Left forelimb (tissue), 1 donor: ENCODE data around the gene BBS12.
"Not testable (repeated sequence)": the region's sequence is repeated elsewhere in the genome, so short reads cannot be mapped to it uniquely, and the experiment has no call there.

Experiments
- DNase-seq: peaks from one replicate; pipeline ENCODE4 v3.0.0-alpha.2; 2018; ENCODE audit warnings: low spot score

BBS12 gene

GRCh38 chr4:122765692-122766352 is 33.3 kb downstream of the BBS12 start:
- DNase-seq, result no peak

DNA sequence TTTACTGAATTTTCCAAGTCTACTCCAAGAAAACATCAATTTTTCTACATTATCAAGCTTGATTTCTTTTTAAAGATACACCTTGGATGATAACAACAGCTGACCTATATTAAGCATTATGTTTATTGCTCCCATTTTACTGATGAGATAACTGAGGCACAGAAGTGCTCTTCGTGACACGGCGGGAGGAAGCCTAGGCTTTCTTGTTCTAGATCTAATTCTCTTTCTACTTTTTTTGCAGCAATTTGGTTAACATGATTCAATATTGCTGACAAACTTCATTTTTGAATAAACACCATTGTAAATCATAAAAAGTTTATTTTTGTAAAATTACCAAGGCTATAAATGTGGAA is 33.8 kb downstream of the BBS12 start:
- no peak for DNase-seq

- no peak for DNase-seq
These were observed 34.4 kb downstream of the BBS12 start for GRCh38 chr4:122766950-122767349.

DNA sequence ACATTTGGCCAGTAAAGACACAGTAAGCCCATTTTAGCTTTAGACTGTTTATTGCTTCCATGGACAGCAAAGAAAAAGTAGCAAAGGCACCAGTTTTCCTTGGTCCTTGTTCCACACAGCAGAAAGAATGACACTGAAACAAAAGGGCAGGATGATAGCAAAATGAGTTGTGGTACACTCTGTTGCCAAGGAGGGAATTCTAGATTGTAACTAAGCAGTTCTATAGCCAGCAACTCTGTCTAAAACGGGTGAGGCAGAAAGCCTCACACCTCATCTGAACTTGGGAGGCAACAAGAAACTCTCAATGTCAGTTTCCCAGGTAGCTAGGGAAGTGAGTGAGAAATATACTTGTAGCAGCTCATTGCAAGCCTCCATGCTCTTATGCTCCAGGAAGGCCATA is 39.2 kb downstream of the BBS12 start:
- no peak for DNase-seq

- no peak for DNase-seq
These were observed 39.8 kb downstream of the BBS12 start for GRCh38 chr4:122772311-122772710.

- DNase-seq, result no peak
These were observed 40.5 kb downstream of the BBS12 start for GRCh38 chr4:122772986-122773385.

- no peak for DNase-seq
These were observed 42.5 kb downstream of the BBS12 start for GRCh38 chr4:122775039-122775438.

GRCh38 chr4:122775987-122776836 is 43.7 kb downstream of the BBS12 start:
- DNase-seq, result no peak

DNA sequence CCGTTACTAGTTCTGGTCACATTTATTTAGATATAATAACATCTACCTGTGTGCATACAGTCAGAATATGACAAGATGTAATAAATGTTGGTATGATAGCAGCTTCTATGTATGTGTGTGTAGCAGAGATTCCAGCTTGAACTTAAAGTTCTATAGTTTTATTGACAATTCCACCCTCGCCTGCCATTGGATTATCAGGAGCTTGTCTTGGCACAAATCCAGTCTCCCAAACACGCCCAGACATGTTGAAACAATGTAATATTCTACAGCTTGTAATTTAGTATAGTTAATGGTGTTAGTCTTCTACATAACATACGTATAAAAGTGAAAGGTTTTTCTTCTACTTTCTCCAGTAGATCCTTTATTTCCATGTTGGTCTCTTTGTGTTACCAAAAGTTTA is 44.4 kb downstream of the BBS12 start:
- DNase-seq, result no peak

DNA sequence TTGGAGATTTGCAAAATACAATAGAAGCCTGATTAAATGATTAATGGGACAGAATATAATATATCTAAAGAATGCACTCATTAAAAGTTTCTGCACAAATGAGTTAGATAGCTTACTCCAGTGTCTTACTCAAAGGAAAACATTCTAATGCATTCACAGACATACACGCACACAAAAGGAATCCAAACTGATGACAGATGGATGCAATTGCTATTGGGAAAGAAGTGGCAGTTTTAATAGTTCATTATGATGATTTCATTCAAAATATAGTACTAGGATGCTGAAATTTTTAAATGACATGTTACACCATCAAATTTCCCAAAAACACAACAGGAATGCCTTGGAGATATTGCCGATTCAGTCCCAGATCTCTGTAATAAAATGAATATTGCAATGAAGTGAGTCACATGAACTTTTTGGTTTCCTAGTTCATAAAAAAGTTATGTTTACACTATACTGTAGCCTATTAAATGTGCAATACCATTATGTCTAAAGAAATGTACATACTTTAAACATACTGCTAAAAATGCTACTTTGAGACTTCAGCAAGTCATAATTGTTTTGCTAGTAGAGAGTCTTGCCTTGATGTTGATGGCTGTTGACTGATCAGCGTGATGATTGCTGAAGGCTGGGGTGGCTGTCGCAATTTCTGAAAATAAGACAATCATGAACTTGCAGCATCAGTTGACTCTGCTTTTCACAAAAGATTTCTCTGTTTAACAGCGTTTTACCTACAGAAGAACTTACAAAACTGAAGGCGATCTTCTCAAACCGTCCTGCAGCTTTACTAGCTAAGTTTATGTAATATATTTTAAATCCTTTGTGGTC is 45.6 kb downstream of the BBS12 start:
- DNase-seq, result no peak

DNA sequence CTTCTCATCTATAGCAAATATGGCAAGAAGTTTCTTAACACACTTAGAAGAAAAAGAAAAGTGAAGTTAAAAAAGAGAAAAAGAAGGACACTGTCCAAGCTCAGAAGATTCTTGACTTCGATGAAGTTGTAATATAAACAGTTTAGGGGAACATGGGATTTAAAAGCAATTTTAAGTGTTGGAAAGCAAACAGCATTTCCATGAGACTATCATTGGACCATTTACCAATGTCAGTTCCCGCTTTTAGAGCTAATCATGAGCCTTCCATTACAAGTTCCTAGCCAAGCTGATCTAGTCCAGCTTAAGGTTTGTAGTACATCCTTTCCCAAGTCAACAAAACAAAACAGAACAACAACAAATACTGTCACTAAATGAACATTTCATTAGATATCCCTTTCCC is 49.0 kb downstream of the BBS12 start:
- no peak for DNase-seq

- no peak for DNase-seq
These were observed 51.1 kb downstream of the BBS12 start for GRCh38 chr4:122783301-122784215.

GRCh38 chr4:122784261-122784660 is 51.8 kb downstream of the BBS12 start:
- no peak for DNase-seq

- no peak for DNase-seq
These were observed 52.6 kb downstream of the BBS12 start for GRCh38 chr4:122785099-122785498.

DNA sequence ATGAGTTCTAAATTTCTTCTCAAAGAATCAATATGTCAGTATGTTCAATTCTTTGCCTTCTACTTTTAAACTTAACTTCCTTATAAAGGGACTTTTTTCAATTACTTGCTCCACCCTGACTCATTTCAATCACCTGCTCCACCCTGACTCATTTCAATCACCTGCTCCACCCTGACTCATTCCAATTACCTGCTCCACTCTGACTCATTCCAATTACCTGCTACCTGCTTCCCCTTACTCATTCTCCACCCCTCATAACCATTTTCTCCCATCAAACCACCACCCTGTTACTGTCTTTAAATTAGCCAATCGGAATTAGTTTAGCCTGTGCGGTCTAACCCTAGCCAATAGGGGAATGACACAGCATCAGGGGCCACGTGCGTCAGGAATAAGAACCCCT is 53.8 kb downstream of the BBS12 start:
- DNase-seq, result not testable (repeated sequence)

DNA sequence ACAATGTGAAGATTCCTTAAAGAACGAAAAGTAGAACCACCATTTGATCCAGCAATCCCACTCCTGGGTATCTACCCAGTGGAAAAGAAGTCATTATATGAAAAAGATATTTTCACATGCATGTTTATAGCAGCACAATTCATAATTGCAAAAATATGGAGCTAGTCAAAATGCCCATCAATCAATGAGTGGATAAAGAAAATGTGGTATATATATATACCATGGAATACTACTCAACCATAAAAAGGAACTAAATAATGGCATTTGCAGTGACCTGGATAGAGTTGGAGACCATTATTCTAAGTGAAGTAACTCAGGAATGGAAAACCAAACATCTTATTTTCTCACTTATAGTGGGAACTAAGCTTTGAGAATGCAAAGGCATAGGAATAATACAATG is 54.4 kb downstream of the BBS12 start:
- not testable (repeated sequence) for DNase-seq

DNA sequence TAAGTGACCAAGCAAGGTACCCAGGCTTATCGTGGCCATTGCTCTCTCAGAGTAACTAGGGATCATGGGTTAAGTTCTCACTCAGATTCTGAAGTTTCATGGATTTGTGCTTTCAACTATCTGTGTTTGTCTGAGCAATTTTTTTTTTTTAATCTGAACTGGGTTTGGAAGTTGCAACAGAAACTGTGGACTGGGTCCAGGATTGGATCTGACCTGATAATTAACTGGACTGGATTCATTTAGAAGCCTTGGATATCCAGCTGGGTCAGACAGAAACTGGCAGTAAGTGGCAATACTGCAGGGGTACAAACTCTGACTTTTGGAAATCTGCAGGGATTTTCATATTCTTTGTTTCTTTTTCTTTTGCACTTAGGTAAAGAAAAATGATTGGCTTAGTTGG is 55.4 kb downstream of the BBS12 start:
- DNase-seq, result no peak

DNA sequence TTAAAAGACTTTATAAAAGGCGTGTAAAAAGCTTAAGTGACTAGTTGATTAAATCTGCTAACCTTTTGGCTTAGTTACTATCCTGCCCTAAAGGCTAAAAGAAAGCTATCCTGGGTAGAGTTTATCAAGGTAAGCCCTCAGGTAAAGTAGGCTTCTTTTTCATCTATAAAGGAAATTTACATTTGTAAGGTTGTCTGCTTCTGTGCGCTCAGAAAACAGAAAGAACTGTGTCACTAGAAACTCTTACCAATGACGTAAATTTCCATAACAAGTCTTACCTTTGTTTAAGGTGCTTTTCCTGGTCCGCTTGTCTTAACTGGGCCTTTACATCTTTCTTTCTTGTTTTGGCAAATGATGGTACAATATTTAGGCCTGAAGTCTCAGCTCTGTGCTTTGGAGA is 56.4 kb downstream of the BBS12 start:
- no peak for DNase-seq

GRCh38 chr4:122793811-122794210 is 61.3 kb downstream of the BBS12 start:
- DNase-seq, result no peak
